Stimulated activated effector memory CD8-positive, alpha-beta T cell treated with anti-CD3 and anti-CD28 coated beads, Interleukin-12 subunit alpha, Interleukin-12 subunit beta, amount 100 ng/mL, for 72 hours (primary cell): ENCODE measurements around the gene DISP2.

Experiments
- ATAC-seq: fragments of 150-1000 bp; cut with Tn5 transposase; 2 replicates; pipeline ENCODE4 v1.10.0; 2021
- DNase-seq, 2 donors: peaks; one replicate each; pipeline ENCODE4 v3.0.0; 2021 to 2022; ENCODE audit warnings: low spot score in 2 of 2
- H3K27ac Mint-ChIP-seq: one replicate; pipeline ENCODE4 v1.8.0; 2022; ENCODE audit warnings: mild to moderate bottlenecking, mixed read lengths
- H3K36me3 Mint-ChIP-seq: one replicate; pipeline ENCODE4 v1.8.0; 2022; ENCODE audit warnings: mild to moderate bottlenecking, mixed read lengths
- H3K4me1 Mint-ChIP-seq: one replicate; pipeline ENCODE4 v1.8.0; 2022; ENCODE audit warnings: mixed read lengths
- H3K4me3 Mint-ChIP-seq: one replicate; pipeline ENCODE4 v1.8.0; 2022; ENCODE audit warnings: mild to moderate bottlenecking, mixed read lengths
- H3K9me3 Mint-ChIP-seq: one replicate; pipeline ENCODE4 v1.8.0; 2022; ENCODE audit warnings: mixed read lengths

Gene DISP2

DNA sequence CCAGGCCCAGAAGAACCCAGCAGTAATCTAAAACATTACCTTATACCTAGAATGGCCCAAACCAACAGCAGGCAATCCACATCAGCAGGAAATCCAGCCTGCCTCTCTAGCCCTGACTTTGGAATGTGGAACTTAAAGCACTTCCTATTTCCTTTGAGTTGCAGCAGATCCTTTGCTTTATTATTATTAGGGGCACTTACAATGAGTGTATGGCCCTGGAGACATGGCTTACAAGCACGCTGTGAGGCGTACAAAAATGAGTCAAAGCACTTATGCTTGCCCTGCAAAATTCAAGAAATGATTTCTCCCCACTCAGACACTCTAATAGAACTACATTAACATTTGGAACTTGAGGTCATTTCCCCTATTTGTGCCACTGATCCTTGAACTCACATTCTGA, 15.0 kb downstream of the DISP2 start:
- no peaks in the 10 kb centered on the region for H3K36me3 Mint-ChIP-seq
- peaks cover 7% of the 10 kb centered on the region for H3K4me1 Mint-ChIP-seq
- ATAC-seq (no peak), DNase-seq (no peak)
- no peaks in the 10 kb centered on the region for H3K9me3 Mint-ChIP-seq
- H3K27ac Mint-ChIP-seq = no peak overlapping the region
- H3K4me3 Mint-ChIP-seq = no peak overlapping the region

DNA sequence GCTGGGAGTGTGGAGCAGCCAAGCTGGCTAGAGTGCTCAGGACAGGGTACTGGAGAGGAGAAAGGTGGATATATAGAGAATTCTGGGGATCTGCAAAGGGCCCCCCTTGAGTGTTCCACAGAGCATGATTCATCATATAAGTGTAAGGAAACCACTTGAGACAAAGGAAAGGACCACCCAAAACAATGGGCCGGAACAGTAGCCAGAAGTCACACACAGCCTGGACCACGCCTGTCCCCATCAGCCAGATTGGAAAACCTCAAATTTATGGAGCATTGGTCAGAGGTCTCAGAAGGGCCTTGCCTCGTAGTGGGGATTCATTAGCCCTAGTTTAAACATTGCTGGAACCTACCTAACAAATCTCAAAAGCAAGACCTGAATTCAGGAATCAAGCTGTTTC, 19.6 kb downstream of the DISP2 start:
- no peak overlapping the region for H3K4me3 Mint-ChIP-seq
- DNase-seq (no peak), ATAC-seq (no peak)
- no peaks in the 10 kb centered on the region for H3K36me3 Mint-ChIP-seq
- H3K9me3 Mint-ChIP-seq = no peaks in the 10 kb centered on the region
- peaks cover 3% of the 10 kb centered on the region for H3K4me1 Mint-ChIP-seq
- no peak overlapping the region for H3K27ac Mint-ChIP-seq

DNA sequence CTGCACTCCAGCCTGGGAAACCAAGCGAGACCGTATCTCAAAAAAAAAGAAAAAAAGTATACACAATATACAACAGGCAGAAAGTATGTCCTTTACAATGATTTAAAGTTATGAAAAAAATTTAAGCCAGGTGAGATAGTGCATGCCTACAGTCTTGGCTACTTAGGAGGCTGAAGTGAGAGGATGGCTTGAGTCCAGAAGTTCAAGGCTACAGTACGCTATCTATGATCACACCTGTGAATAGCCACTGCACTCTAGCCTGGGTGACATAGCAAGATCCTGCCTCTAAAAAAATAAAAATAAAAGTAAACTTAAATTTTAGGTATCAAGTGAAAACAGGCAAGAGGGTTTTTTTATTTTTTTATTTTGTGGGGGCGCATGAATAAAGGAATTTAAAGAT, 21.4 kb downstream of the DISP2 start:
- Mint-ChIP-seq H3K36me3 (no peaks in the 10 kb centered on the region), H3K4me3 (no peak overlapping the region), H3K9me3 (no peaks in the 10 kb centered on the region), H3K4me1 (peaks cover 13% of the 10 kb centered on the region), H3K27ac (no peak overlapping the region)
- DNase-seq = no peak
- no peak for ATAC-seq

DNA sequence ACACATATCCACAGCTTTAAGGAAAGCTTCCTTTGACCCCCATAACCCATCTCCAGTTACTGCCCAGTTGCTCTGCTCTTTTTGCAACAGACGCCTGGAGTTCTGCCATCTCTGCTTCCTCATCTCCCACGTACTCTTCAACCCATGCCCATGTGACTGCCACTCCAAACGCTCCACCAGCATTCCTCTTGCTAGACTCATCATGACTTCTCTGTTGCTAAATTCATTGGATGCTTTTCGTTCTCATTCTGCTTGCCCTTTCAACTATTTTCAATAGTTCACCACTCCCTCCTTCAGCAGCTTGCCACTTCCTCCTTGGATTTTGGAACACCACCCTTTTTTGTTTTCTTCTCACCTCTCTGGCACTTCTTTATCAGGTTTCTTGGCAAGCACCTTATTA, 21.8 kb downstream of the DISP2 start:
- DNase-seq (no peak), ATAC-seq (no peak)
- Mint-ChIP-seq H3K4me1 (peaks cover 13% of the 10 kb centered on the region), H3K4me3 (no peak overlapping the region), H3K9me3 (no peaks in the 10 kb centered on the region), H3K36me3 (no peaks in the 10 kb centered on the region), H3K27ac (no peak overlapping the region)

DNA sequence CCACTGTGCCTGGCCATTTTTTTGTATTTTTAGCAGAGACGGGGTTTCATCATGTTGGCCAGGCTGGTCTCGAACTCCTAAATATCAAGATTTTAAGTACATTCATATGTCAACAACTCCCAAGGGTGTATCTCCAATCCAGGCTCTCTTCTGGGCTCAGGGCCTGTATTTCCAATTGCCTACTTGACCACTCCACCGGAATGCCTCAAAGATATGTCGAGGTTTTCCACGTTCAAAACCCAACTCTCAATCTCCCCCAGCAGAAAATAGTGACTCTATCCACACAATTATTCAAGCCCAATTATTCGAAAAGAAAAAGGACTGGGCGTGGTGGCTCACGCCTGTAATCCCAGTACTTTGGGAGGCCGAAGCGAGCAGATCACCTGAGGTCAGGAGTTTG, 22.6 kb downstream of the DISP2 start:
- Mint-ChIP-seq H3K36me3 (peaks cover 7% of the 10 kb centered on the region), H3K9me3 (no peaks in the 10 kb centered on the region), H3K27ac (no peak overlapping the region), H3K4me3 (no peak overlapping the region), H3K4me1 (peaks cover 13% of the 10 kb centered on the region)
- ATAC-seq (no peak), DNase-seq (no peak)

DNA sequence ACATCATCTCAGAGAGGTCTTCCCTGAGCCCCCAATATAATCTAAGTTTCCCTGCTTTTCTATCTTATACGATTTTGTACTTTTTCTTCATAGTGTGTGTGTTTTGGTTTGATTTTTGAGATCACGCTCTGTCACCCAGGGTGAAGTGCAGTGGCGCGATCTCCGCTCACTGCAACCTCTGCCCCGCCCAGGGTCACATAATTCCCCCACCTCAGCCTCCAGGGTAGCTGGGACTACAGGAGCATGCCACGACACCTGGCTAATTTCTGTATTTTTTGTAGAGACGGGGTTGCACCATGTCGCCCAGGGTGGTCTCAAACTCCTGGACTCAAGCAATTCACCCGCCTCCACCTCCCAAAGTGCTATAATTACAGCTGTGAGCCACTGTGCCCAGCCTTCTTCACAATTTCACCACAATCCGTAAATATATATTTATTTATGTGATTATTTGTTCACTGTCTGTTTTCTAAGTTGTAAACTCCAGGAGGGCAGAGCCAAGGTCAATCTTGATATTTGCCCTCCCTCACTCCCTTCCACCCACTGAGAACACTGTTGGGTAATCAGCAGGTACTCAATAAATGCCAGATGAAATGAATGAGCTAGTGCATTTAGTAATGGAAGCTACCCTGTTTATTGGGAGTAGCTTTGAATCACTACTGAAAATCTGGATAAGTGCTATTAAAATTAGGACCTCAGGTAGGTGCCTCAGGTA, 24.0 kb downstream of the DISP2 start:
- ATAC-seq = no peak
- H3K9me3 Mint-ChIP-seq = no peaks in the 10 kb centered on the region
- H3K4me3 Mint-ChIP-seq = peak overlapping the region; percentile 95

DNA sequence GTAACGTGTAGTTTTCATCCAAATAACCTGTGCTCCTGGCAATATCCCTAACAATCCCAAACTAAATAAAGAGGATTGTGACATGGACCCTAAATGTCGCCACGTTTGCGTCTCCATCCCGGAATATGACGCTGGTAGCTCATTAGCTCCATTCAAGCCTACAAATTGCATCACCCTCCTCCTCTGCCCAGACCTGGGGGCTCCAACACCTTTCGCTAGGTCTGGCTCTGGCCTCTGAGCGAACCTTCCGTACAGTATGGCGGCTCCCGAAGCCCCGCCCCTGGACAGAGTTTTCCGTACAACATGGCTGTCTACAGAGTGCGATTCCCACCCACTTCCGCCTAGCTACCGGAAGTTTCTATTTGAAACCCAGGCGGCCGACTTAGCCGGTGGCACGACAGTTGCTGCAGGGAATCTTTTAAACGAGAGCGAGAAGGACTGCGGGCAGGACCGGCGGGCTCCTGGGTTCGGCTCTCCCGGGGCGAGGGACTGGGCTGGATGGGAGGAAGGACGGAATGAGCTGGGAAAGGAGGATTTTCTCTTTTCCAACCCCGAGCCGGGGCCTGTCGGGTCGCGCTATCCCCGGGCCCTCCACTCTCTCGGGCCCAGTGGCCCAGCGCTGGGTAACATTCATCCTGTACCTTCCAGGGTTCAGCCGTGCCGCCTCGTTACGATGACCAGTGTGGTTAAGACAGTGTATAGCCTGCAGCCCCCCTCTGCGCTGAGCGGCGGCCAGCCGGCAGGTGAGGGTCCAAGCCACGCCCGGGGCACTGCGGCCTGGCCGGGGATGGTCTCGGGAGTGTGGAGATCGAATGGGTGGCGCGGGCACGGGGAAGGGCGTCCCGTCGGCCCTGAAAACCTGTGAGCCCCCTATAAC, 24.8 kb downstream of the DISP2 start, which contains the start of gene KNSTRN:
Gene KNSTRN, plus strand, starts transcription at position 142 of the 877 bp plus-strand sequence. Its CDS starts 115 bp downstream, at position 257.
- no peaks in the 10 kb centered on the region for H3K9me3 Mint-ChIP-seq
- peak; percentile 99 for ATAC-seq
- peaks cover 13% of the 10 kb centered on the region for H3K4me1 Mint-ChIP-seq
- H3K4me3 Mint-ChIP-seq = peak within 1 kb of the TSS; percentile 95
- peaks cover 15% of the 10 kb centered on the region for H3K36me3 Mint-ChIP-seq
- H3K27ac Mint-ChIP-seq = peak within 1 kb of the TSS; percentile 95
- DNase-seq = peak; percentile 84 to 95

More for the DNA sequence above, 24.0 kb downstream of the DISP2 start:
- no peak for DNase-seq
- peaks cover 7% of the 10 kb centered on the region for H3K36me3 Mint-ChIP-seq
- peaks cover 13% of the 10 kb centered on the region for H3K4me1 Mint-ChIP-seq
- H3K27ac Mint-ChIP-seq = peak overlapping the region; percentile 95

DNA sequence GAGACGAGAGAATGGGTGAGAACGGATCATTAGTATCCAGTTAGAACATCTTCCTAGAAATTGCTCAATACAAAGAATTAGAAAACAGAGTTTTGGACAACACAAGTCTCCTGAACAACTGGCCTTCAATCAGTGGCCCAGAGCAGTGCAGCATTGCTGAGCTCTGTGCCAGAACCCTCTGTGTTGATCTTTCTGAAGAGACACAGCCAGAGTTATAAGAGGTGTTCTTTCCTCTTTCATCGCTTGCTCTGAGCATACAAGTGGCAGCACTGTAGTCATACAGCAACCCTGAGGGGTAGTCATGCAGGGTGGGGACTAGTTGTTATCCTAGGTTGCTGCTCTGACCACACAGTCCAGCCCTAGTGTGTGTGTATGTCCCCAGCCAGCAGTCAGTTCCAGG, 28.5 kb downstream of the DISP2 start:
- peaks cover 13% of the 10 kb centered on the region for H3K4me1 Mint-ChIP-seq
- H3K27ac Mint-ChIP-seq = no peak overlapping the region
- H3K36me3 Mint-ChIP-seq = peaks cover 52% of the 10 kb centered on the region
- DNase-seq = no peak
- H3K9me3 Mint-ChIP-seq = no peaks in the 10 kb centered on the region
- no peak overlapping the region for H3K4me3 Mint-ChIP-seq
- no peak for ATAC-seq

DNA sequence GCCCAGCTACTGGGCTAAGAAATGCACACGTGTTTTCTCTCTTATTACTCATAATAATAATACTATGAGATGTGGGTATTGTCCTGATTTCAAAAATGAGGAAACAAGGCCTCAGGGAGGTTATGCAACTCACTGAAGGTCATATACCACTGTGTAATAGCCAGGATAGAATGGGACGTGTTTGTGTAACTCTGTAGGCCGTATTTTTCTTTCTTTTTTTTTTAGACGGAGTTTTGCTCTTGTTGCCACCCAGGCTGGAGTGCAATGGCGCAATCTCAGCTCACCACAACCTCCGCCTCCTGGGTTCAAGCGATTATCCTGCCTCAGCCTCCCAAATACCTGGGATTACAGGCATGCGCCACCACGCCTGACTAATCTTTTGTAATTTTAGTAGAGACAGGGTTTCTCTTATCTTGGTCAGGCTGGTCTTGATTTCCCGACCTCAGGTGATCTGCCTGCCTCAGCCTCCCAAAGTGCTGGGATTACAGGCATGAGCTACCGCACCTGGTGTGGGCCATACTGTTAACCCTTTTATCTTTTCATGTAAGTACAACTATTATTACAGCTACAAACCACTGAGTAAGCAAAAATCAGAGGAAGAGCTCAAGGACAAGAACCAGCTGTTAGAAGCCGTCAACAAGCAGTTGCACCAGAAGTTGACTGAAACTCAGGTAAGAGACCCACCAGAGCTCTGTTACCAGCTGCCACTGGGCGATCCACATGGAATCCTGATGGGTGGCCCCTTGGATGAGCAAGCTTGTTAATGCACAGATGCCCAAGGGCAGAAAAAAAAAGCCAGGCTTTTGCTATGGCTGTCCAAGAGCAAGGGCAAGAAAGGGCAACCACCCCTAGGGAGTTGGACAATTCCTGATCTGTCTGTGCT, 31.2 kb downstream of the DISP2 start:
- Mint-ChIP-seq H3K27ac (no peak overlapping the region), H3K9me3 (no peaks in the 10 kb centered on the region), H3K4me3 (no peak overlapping the region), H3K36me3 (peaks cover 79% of the 10 kb centered on the region), H3K4me1 (no peaks in the 10 kb centered on the region)
- ATAC-seq (no peak), DNase-seq (no peak)

DNA sequence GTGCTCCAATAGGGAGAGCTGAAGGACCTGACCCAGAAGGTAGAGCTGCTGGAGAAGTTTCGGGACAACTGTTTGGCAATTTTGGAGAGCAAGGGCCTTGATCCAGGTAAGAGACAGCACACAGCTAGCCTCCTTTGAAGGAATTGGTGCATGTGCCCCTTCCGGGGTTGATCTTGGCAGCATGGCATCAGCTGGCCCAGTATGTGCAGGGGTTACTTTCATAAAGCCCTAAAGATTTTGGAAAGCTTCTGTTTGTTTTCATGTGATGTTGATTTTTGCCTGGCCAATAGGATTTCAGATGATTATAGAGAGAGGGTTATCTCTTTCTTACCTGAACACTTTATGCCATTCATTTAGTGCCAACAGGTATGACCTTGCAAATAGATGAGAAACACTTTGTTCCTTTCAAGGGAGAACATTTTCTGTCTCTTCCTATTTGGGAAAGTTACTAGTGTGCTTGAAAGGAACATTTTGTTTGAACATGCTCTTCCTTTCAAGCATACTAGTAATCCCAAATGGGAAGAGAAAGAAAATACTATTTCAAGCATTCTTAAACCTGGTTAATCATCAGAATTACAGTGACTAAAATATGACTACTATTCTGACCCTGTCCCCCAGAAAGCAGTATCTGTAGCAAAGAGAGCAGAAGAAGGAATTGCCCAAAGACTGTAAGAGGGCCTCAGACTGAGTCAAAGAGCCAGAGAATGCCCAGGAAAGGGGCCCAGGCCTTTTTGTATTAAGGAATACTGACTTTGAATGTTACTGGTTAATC, 32.0 kb downstream of the DISP2 start:
- H3K36me3 Mint-ChIP-seq = peaks cover 86% of the 10 kb centered on the region
- H3K27ac Mint-ChIP-seq = peak overlapping the region; percentile 8
- no peak for ATAC-seq
- no peaks in the 10 kb centered on the region for H3K9me3 Mint-ChIP-seq
- H3K4me3 Mint-ChIP-seq = no peak overlapping the region
- H3K4me1 Mint-ChIP-seq = no peaks in the 10 kb centered on the region
- DNase-seq = no peak

DNA sequence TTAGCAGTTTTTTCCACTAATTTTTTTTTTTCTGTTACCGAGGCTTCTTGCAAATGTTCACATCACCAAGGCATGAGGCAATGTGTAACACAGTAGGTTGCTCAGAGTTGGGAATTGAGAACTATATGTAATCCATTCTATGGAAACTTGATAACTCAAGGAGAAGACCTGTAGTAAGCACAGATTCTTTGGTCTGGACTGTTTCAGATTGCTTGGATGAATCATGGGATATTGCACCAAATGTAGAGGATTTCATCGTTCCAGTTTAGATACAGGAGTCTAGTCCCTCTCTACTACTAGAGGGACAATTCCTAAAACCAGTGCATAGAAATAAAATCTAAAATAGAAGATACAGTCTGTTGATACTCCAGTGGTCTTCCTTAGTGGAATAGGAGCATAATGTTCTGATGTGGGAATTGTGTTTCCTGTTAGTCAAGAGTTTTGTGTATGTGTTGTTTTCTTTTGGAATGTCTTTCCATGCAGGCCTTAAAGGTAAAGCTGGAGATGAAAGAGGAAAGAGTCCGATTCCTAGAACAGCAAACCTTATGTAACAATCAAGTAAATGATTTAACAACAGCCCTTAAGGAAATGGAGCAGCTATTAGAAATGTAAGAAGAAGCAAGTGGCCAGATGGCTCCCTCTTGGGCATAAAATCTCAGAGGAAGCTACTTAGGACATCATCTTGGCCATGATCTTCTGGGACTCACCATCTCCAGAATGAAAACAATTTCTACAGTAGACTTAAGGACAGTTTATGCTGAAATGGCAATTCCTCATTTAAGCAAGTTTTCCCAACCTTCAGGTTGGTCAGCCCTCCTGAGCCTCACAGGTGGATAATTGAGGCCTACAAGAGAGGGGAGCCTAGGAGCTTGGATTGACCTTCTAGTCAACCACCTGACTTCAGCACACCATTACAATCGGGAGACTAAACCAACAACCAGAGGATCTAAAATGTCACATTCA, 35.2 kb downstream of the DISP2 start:
- Mint-ChIP-seq H3K9me3 (no peaks in the 10 kb centered on the region), H3K36me3 (peaks cover 69% of the 10 kb centered on the region), H3K4me3 (no peak overlapping the region), H3K4me1 (peaks cover 8% of the 10 kb centered on the region), H3K27ac (peak overlapping the region; percentile 19)
- no peak for ATAC-seq
- no peak for DNase-seq

DNA sequence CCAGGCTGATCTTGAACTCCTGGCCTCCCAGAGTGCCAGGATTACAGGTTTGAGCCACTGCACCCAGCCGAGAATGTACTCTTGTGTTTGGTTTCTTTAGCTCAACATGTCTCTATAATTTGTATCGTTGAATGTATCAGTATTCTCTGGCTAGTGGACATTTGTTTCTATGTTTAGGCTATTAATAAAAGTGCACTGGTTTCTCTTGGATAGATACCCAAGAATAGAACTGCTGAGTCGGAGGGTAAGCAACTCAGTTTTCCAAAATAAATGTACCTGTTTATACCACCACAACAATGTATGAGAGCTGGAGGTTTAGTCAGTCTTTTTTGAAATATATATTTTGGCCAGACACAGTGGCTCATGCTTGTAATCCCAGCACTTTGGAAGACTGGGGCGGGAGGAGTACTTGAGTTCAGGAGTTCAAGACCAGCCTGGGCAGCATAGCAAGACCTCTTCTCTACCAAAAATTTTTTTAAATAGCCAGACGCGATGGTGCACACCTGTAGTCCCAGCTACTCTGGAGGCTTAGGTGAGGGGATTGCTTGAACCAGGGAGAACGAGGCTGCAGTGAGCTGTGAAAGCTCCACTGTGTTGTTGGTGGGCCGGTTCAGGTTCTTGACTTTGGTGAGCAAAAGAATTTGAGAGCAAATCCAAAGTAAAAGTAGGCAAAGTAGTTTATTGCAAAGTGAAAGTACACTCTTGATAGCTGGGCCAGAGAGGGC, 39.8 kb downstream of the DISP2 start:
- no peak for DNase-seq
- Mint-ChIP-seq H3K4me3 (no peak overlapping the region), H3K36me3 (peaks cover 23% of the 10 kb centered on the region), H3K27ac (no peak overlapping the region), H3K9me3 (no peaks in the 10 kb centered on the region), H3K4me1 (peaks cover 18% of the 10 kb centered on the region)
- ATAC-seq = no peak

DNA sequence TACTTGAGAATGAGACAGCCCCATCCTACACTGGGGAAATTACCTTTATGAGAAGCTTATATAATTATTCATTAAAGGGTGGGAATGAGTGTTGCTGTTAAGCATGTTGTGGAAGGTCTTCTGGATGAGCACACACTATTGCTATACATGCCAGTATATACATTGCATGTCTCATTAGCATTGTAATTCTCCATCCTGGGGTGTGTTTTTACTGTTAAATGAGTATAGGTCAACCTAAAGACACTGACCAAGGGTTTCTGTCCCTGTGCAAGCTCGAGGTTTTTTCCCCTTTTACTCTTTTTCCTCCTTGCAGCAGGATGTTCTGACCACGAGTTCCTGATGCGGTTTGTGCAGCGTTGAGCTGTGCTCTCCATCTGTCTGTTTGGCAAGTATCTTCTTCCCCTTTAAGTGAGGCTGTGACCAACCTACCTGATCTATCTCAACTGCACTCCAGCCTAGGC, 40.4 kb downstream of the DISP2 start:
- H3K36me3 Mint-ChIP-seq = peaks cover 17% of the 10 kb centered on the region
- ATAC-seq = peak; percentile 95
- H3K27ac Mint-ChIP-seq = peak overlapping the region; percentile 14
- H3K4me3 Mint-ChIP-seq = peak overlapping the region; percentile 11
- H3K9me3 Mint-ChIP-seq = no peaks in the 10 kb centered on the region
- no peak for DNase-seq
- H3K4me1 Mint-ChIP-seq = peaks cover 18% of the 10 kb centered on the region
